ENCODE results near the gene SLC8A1. TPM values are rescaled to one million over a fixed set of nuclear protein-coding genes. Genes with fewer than 3 reads are reported as not detected.
A peak's percentile ranks its signal among the peaks of the same experiment; 100 is the strongest.

Gene SLC8A1
- total RNA-seq, 1 donor from 2014 or later, result 34.8 TPM

GRCh38 chr2:40127890-40128557 lies 323.9 kb downstream of the SLC8A1 start:
- no peak overlapping the region for H3K4me3 ChIP-seq (ENCODE audit: insufficient read depth, low read depth, low read length)
- H3K9me3 Mint-ChIP-seq (ENCODE audit: unreplicated experiment), result no peaks in the 10 kb centered on the region
- peak overlapping the region; percentile 60 for H3K4me2 ChIP-seq (ENCODE audit: low read length)
- no peaks in the 10 kb centered on the region for H3K27me3 ChIP-seq (ENCODE audit: insufficient read depth, low read length)
- H3K4me1 ChIP-seq (ENCODE audit: insufficient read depth, low read length), result peaks cover 23% of the 10 kb centered on the region
- H2AFZ ChIP-seq (ENCODE audit: low read depth, low read length), result no peak overlapping the region
- H3K9me3 ChIP-seq (ENCODE audit: insufficient read depth, low read depth, low read length), result no peaks in the 10 kb centered on the region
- H3K27me3 Mint-ChIP-seq (ENCODE audit: low read depth, unreplicated experiment), result no peaks in the 10 kb centered on the region
- no peaks in the 10 kb centered on the region for H3K36me3 ChIP-seq (ENCODE audit: insufficient read depth, low read length)
- H4K20me1 ChIP-seq (ENCODE audit: insufficient read depth, low read length), result no peaks in the 10 kb centered on the region
- DNase-seq (ENCODE audit: low read depth), result peak; percentile 84
- no peaks in the 10 kb centered on the region for H3K79me2 ChIP-seq (ENCODE audit: insufficient read depth, low read length)
- H3K9ac ChIP-seq (ENCODE audit: low read length), result peak overlapping the region; percentile 53
- TF ChIP-seq EZH2 (IDR thresholded peaks at IDR 0.05; ENCODE audit: insufficient read depth, low read length) (no peak), CTCF (IDR thresholded peaks at IDR 0.05; ENCODE audit: insufficient read depth, low read depth, low read length) (no peak)
- peak overlapping the region; percentile 50 for H3K27ac ChIP-seq (ENCODE audit: low read depth, low read length)
- no peak overlapping the region for H3K27ac Mint-ChIP-seq (ENCODE audit: unreplicated experiment)
- no peak overlapping the region for H3K4me3 Mint-ChIP-seq (ENCODE audit: unreplicated experiment)
- peaks cover 2% of the 10 kb centered on the region for H3K36me3 Mint-ChIP-seq (ENCODE audit: low read depth, unreplicated experiment)
- FAIRE-seq, result peak; percentile 96
- H3K4me1 Mint-ChIP-seq (ENCODE audit: low read depth, unreplicated experiment), result peaks cover 25% of the 10 kb centered on the region

- no peak for TF ChIP-seq EZH2 (IDR thresholded peaks at IDR 0.05; ENCODE audit: insufficient read depth, low read length)
- no peaks in the 10 kb centered on the region for H3K36me3 ChIP-seq (ENCODE audit: insufficient read depth, low read length)
- no peaks in the 10 kb centered on the region for H4K20me1 ChIP-seq (ENCODE audit: insufficient read depth, low read length)
- no peak overlapping the region for H3K4me3 Mint-ChIP-seq (ENCODE audit: unreplicated experiment)
- peak overlapping the region; percentile 50 for H3K27ac ChIP-seq (ENCODE audit: low read depth, low read length)
- H3K4me3 ChIP-seq (ENCODE audit: insufficient read depth, low read depth, low read length), result no peak overlapping the region
- no peak for DNase-seq (ENCODE audit: low read depth)
- peaks cover 23% of the 10 kb centered on the region for H3K4me1 ChIP-seq (ENCODE audit: insufficient read depth, low read length)
- H3K4me2 ChIP-seq (ENCODE audit: low read length), result peak overlapping the region; percentile 60
- no peak overlapping the region for H2AFZ ChIP-seq (ENCODE audit: low read depth, low read length)
- no peaks in the 10 kb centered on the region for H3K27me3 ChIP-seq (ENCODE audit: insufficient read depth, low read length)
- no peaks in the 10 kb centered on the region for H3K27me3 Mint-ChIP-seq (ENCODE audit: low read depth, unreplicated experiment)
- H3K27ac Mint-ChIP-seq (ENCODE audit: unreplicated experiment), result no peak overlapping the region
- H3K79me2 ChIP-seq (ENCODE audit: insufficient read depth, low read length), result no peaks in the 10 kb centered on the region
- peak overlapping the region; percentile 53 for H3K9ac ChIP-seq (ENCODE audit: low read length)
- peak; percentile 32 for FAIRE-seq
- H3K9me3 ChIP-seq (ENCODE audit: insufficient read depth, low read depth, low read length), result no peaks in the 10 kb centered on the region
- H3K36me3 Mint-ChIP-seq (ENCODE audit: low read depth, unreplicated experiment), result peaks cover 2% of the 10 kb centered on the region
- H3K4me1 Mint-ChIP-seq (ENCODE audit: low read depth, unreplicated experiment), result peaks cover 25% of the 10 kb centered on the region
- no peaks in the 10 kb centered on the region for H3K9me3 Mint-ChIP-seq (ENCODE audit: unreplicated experiment)
Measured at GRCh38 chr2:40127146-40127545, 324.7 kb downstream of the SLC8A1 start.

- FAIRE-seq (no peak), DNase-seq (ENCODE audit: low read depth) (no peak)
- TF ChIP-seq CTCF (IDR thresholded peaks at IDR 0.05; ENCODE audit: insufficient read depth, low read depth, low read length) (no peak), EZH2 (IDR thresholded peaks at IDR 0.05; ENCODE audit: insufficient read depth, low read length) (no peak)
- Mint-ChIP-seq H3K36me3 (ENCODE audit: low read depth, unreplicated experiment) (peaks cover 2% of the 10 kb centered on the region), H3K4me1 (ENCODE audit: low read depth, unreplicated experiment) (peaks cover 23% of the 10 kb centered on the region), H3K27me3 (ENCODE audit: low read depth, unreplicated experiment) (no peaks in the 10 kb centered on the region), H3K4me3 (ENCODE audit: unreplicated experiment) (no peak overlapping the region), H3K27ac (ENCODE audit: unreplicated experiment) (no peak overlapping the region), H3K9me3 (ENCODE audit: unreplicated experiment) (no peaks in the 10 kb centered on the region)
- Histone ChIP-seq H3K4me1 (ENCODE audit: insufficient read depth, low read length) (peaks cover 23% of the 10 kb centered on the region), H3K27ac (ENCODE audit: low read depth, low read length) (peak overlapping the region; percentile 24), H3K9ac (ENCODE audit: low read length) (no peak overlapping the region), H3K9me3 (ENCODE audit: insufficient read depth, low read depth, low read length) (no peaks in the 10 kb centered on the region), H3K27me3 (ENCODE audit: insufficient read depth, low read length) (no peaks in the 10 kb centered on the region), H3K4me3 (ENCODE audit: insufficient read depth, low read depth, low read length) (no peak overlapping the region), H3K4me2 (ENCODE audit: low read length) (peak overlapping the region; percentile 11), H4K20me1 (ENCODE audit: insufficient read depth, low read length) (no peaks in the 10 kb centered on the region), H2AFZ (ENCODE audit: low read depth, low read length) (no peak overlapping the region), H3K36me3 (ENCODE audit: insufficient read depth, low read length) (no peaks in the 10 kb centered on the region), H3K79me2 (ENCODE audit: insufficient read depth, low read length) (no peaks in the 10 kb centered on the region)
Measured at GRCh38 chr2:40126006-40126405, 325.9 kb downstream of the SLC8A1 start.

All from astrocyte (in vitro differentiated cells and primary cell).